Cardiac muscle cell (in vitro differentiated cells and primary cell): ENCODE data around the gene OR6B2. TPM values are rescaled to one million over a fixed set of nuclear protein-coding genes. Genes with fewer than 3 reads are reported as not detected.

ENCODE experiments used
- DNase-seq, 2 donors: peaks; one replicate each; pipeline versions ENCODE4 v3.0.0 to v3.0.0-alpha.2; 2010 to 2017; ENCODE audit warnings: low read depth in 1 of 2, low spot score in 1 of 2
- H3K27ac ChIP-seq: fragments of 200-600 bp; sonication (generic); 2 replicates; pipeline ENCODE4 v1.5.1; 2016
- H3K27me3 ChIP-seq: fragments of 200-600 bp; sonication (generic); 2 replicates; pipeline ENCODE4 v1.6.0; 2016; ENCODE audit warnings: control low read depth
- H3K36me3 ChIP-seq: fragments of 200-600 bp; sonication (generic); 2 replicates; pipeline ENCODE4 v1.5.1; 2016; ENCODE audit warnings: control low read depth
- H3K4me1 ChIP-seq: fragments of 200-600 bp; sonication (generic); 2 replicates; pipeline ENCODE4 v1.8.1; 2017; ENCODE audit warnings: low read depth, mild to moderate bottlenecking, mixed run types
- H3K4me3 ChIP-seq: fragments of 200-600 bp; sonication (generic); 2 replicates; pipeline ENCODE4 v1.5.1; 2016; ENCODE audit warnings: mild to moderate bottlenecking
- H3K9me3 ChIP-seq: fragments of 200-600 bp; sonication (generic); 2 replicates; pipeline ENCODE4 v1.5.1; 2017; ENCODE audit warnings: low read depth, mild to moderate bottlenecking, control low read depth
- CTCF ChIP-seq: IDR thresholded peaks from 2 replicates; pipeline ENCODE4 v1.5.1; 2012; ENCODE audit warnings: low read depth, mild to moderate bottlenecking, low read length
- polyA plus RNA-seq: library from polyadenylated mRNA; unstranded; fragments of >200 nt; fragmentation: Nextera tagmentation; extraction: Ambion mirVana; gene quantifications from 2 replicates; pipeline ENCODE4 v1.2.1, GENCODE V29; 2016
- total RNA-seq: library from RNA; depleted of rRNA; stranded (reverse); fragments of >200 nt; gene quantifications from 2 replicates; pipeline ENCODE4 v1.2.3, GENCODE V29; 2016

OR6B2 gene
- total and polyA plus RNA-seq, 2 experiments from 2014 or later = not detected

DNA sequence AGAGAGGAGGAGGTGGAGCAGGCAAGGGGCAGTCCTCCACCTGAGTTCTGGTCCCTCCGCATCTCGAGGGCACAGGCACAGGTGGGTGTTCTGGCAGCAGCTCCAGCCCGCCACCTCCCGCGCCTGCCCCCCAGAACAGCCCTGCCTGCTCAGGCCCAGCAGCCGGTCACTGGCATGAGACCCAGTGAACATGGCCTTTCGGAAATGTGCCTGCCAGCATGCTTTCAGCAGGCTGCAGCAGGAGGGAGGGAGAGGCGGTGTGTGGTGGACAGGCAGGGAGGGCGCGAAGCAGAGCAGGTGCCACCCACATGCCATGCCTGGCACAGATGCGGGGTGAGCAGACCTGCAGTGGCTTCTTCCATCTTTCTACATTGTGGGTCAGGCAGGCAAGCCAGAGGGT, 26.4 kb upstream of the OR6B2 start:
- no peaks in the 10 kb centered on the region for H3K4me1 ChIP-seq
- H3K9me3 ChIP-seq = no peaks in the 10 kb centered on the region
- no peak overlapping the region for H3K27ac ChIP-seq
- no peak for DNase-seq
- no peaks in the 10 kb centered on the region for H3K36me3 ChIP-seq
- no peak overlapping the region for H3K4me3 ChIP-seq
- H3K27me3 ChIP-seq = no peaks in the 10 kb centered on the region
- TF ChIP-seq CTCF = no peak

- Histone ChIP-seq H3K4me1 (no peaks in the 10 kb centered on the region), H3K27me3 (no peaks in the 10 kb centered on the region), H3K4me3 (no peak overlapping the region), H3K9me3 (no peaks in the 10 kb centered on the region), H3K27ac (no peak overlapping the region), H3K36me3 (no peaks in the 10 kb centered on the region)
- DNase-seq = no peak
- TF ChIP-seq CTCF = no peak
Observed at GRCh38 chr2:240055177-240055917, 25.1 kb upstream of the OR6B2 start.

- Histone ChIP-seq H3K4me3 (no peak within 1 kb of the TSS), H3K36me3 (no peaks in the 10 kb centered on the region), H3K27ac (no peak within 1 kb of the TSS), H3K9me3 (no peaks in the 10 kb centered on the region), H3K27me3 (no peaks in the 10 kb centered on the region), H3K4me1 (no peaks in the 10 kb centered on the region)
- TF ChIP-seq CTCF = no peak
- DNase-seq = no peak
Observed at GRCh38 chr2:240053173-240054155, 23.2 kb upstream of the OR6B2 start, which contains the start of gene OR6B3. Gene OR6B3 (minus strand): TSS chr2:240053521.

DNA sequence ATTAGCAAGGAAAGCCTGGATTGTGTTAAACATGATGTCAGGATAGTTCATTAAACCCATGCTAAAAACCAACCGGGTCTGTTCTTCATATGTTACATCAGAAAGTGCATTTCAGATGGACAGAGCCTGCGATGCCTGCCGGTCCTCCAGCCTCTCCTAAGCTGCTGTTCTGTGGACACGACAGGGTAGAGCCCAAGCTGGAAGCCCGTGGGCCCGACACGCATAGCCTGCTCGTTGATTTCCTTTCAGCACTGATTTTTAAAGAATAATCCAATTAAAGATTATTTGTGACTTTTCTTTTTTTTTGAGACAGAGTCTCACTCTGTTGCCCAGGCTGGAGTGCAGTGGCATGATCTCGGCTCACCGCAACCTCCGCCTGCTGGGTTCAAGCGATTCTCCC, 22.3 kb upstream of the OR6B2 start:
- no peaks in the 10 kb centered on the region for H3K27me3 ChIP-seq
- H3K9me3 ChIP-seq = no peaks in the 10 kb centered on the region
- no peaks in the 10 kb centered on the region for H3K36me3 ChIP-seq
- H3K27ac ChIP-seq = no peak overlapping the region
- DNase-seq = no peak
- no peak overlapping the region for H3K4me3 ChIP-seq
- TF ChIP-seq CTCF = no peak
- no peaks in the 10 kb centered on the region for H3K4me1 ChIP-seq

- no peak overlapping the region for H3K4me3 ChIP-seq
- no peaks in the 10 kb centered on the region for H3K27me3 ChIP-seq
- DNase-seq = no peak
Observed at GRCh38 chr2:240051697-240052096, 21.5 kb upstream of the OR6B2 start.

More at GRCh38 chr2:240051697-240052096, 21.5 kb upstream of the OR6B2 start:
- H3K9me3 ChIP-seq = no peaks in the 10 kb centered on the region
- H3K36me3 ChIP-seq = no peaks in the 10 kb centered on the region
- no peaks in the 10 kb centered on the region for H3K4me1 ChIP-seq
- TF ChIP-seq CTCF = no peak
- no peak overlapping the region for H3K27ac ChIP-seq
